LNCaP clone FGC (cell line): ENCODE measurements around the gene PIN4.
A peak's percentile ranks its signal among the peaks of the same experiment; 100 is the strongest.
"Not testable (repeated sequence)": the region's sequence is repeated elsewhere in the genome, so short reads cannot be mapped to it uniquely, and the experiment has no call there.

Experiments used
- DNase-seq: peaks from one replicate; pipeline ENCODE4 v3.0.0-alpha.2; 2011; ENCODE audit warnings: low read depth
- H3K4me3 ChIP-seq: 2 replicates; pipeline ENCODE4 v1.5.1; 2011; ENCODE audit warnings: mild to moderate bottlenecking, low read depth, low read length, control low read depth
- TF ChIP-seq, protein P1 (sequence below): IDR thresholded peaks from 2 replicates; pipeline ENCODE4 v1.5.1; 2012; ENCODE audit warnings: mild to moderate bottlenecking; ENCODE audit not compliant: control insufficient read depth, insufficient read depth; ENCODE audit errors: extremely low read depth

PIN4 gene

DNA sequence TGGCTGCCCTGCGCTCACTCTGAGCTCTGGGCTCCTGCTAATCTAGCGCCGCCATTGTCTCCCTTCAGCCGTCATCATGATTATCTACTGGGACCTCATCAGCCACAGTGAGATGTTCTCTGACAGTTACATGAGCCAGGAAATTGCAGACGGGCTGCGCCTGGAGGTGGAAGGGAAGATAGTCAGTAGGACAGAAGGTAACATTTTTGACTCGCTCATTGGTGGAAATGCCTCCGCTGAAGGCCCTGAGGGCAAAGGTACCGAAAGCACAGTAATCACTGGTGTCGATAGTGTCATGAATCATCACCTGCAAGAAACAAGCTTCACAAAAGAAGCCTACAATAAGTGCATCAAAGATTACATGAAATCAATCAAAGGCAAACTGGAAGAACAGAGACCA lies 21.8 kb upstream of the PIN4 start:
- H3K4me3 ChIP-seq: no peak overlapping the region
- no peak for DNase-seq
- TF ChIP-seq, protein P1, sequence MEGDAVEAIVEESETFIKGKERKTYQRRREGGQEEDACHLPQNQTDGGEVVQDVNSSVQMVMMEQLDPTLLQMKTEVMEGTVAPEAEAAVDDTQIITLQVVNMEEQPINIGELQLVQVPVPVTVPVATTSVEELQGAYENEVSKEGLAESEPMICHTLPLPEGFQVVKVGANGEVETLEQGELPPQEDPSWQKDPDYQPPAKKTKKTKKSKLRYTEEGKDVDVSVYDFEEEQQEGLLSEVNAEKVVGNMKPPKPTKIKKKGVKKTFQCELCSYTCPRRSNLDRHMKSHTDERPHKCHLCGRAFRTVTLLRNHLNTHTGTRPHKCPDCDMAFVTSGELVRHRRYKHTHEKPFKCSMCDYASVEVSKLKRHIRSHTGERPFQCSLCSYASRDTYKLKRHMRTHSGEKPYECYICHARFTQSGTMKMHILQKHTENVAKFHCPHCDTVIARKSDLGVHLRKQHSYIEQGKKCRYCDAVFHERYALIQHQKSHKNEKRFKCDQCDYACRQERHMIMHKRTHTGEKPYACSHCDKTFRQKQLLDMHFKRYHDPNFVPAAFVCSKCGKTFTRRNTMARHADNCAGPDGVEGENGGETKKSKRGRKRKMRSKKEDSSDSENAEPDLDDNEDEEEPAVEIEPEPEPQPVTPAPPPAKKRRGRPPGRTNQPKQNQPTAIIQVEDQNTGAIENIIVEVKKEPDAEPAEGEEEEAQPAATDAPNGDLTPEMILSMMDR: no peak

DNA sequence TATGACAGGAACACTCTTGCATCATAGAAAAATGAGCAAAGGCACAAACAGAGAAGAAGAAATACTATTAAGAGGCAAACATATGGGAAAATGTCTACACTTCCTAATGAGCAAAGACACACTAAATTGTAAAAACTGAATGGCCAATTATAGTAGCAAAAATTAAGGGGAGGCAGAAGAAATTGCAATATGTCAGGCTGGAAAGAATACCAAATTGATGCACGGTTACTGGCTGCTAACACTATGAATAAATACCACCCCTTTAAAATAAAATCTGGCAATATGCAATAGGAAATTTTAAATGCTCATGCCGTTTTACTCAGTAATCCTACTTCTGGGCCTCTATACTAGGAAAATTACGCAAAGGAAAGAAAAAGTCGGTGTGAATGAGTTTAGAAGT lies 16.0 kb upstream of the PIN4 start:
- TF ChIP-seq, protein P1: no peak
- no peak overlapping the region for H3K4me3 ChIP-seq

DNA sequence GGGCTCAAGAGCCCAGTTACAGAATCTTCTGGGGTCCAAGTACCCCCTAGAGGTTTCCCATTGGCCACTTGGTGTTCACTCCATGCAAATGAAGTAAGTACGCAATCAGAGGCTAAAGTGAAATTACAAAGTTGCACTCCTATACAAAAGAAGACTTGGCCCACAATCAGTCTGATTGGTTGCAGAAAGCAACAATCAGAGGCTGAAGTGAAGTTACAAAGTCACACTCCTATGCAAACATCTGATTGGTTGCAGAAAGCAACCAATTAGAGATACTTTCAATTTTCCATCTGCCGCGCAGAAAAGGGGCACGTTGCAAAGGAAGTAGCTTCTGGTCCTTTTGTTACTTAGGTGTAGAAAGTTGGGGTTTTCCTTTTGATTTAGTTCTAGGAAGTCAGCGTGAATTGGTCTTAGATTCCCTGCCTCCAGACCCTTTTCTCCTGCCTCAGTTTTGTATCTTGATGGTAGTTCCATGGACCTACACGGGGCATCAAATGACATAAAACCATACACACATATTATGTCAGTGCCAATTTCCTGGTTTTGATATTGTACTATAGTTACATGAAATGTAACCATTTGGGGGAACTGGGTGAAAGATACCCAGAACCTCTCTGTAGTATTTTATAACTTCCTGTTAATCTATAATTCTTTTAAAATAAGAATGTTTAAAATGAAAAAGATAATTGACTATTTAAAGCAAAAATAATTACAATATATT lies 12.4 kb upstream of the PIN4 start:
- TF ChIP-seq, protein P1: no peak
- no peak overlapping the region for H3K4me3 ChIP-seq
- DNase-seq: no peak

More for the DNA sequence above, 16.0 kb upstream of the PIN4 start:
- no peak for DNase-seq

DNA sequence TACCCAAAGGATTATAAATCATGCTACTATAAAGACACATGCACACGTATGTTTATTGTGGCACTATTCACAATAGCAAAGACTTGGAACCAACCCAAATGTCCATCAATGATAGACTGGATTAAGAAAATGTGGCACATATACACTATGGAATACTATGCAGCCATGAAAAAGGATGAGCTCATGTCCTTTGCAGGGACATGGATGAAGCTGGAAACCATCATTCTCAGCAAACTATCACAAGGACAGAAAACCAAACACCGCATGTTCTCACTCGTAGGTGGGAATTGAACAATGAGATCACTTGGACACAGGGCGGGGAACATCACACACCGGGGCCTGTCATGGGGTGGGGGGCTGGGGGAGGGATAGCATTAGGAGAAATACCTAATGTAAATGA lies 5.3 kb upstream of the PIN4 start:
- H3K4me3 ChIP-seq, DNase-seq: not testable (repeated sequence)

DNA sequence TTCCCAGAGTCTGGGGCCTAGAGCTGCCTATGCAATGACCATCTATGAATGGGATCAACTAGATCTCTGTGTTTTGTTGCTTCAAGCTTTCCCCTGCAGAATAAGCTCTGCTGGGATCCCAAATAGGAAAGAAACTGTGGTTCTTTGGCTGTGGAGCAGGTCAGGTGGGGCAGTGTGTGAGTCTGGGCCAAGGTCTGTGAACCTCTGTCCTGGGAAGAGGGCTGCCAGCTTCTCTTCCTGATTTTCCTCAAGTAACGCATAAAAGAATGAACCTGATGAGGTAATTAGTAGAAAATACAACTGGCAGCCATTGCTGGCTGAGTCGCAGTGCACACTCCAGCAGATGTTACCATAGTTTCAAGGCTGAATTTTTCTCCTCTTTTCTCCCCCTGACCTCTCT lies 4.6 kb upstream of the PIN4 start:
- no peak overlapping the region for H3K4me3 ChIP-seq
- TF ChIP-seq, protein P1: no peak
- no peak for DNase-seq

DNA sequence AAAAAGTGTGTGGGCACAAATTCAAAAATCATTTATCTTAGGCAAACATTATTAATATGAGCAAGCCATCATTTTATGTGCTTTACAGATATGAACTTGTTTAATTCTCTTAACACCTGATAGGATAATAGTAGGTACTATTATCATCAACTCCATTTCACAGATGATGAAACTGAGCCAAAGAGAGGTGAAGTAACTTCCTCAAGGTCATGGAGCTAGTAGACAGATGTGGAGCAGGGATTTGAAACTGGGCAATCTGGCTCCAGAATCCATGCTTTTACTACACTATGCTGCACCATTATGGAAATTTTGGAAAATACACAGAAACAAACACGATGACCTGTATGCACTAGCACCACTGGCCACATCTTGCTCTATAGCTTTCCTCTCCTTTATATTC lies 1.0 kb upstream of the PIN4 start:
- no peak for DNase-seq
- peak overlapping the region; percentile 96 for H3K4me3 ChIP-seq
- TF ChIP-seq, protein P1: no peak

DNA sequence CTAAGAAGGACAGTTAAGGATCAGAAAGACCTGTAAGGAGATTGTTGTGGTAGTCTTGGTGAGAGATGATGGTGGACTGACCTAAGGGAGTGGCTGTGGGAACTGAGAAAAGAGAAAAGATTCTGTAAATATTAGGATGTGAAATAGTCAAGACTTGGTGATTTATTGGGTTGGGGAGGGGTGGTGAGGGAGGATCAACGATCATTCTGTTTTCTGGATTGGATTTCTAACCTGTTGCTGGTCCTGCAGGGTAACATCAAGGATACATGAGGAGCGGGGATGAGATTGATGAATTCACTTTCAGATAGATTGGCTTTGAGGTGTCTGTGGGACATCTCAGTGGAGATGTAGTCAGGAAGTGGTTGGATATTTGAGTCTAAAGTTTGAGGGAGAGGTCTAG lies 1.4 kb downstream of the PIN4 start:
- TF ChIP-seq, protein P1: no peak
- peak overlapping the region; percentile 96 for H3K4me3 ChIP-seq
- DNase-seq: no peak
